HUES48 (cell line): Measurements from ENCODE around the gene CR1.
"Not testable (repeated sequence)": the region's sequence is repeated elsewhere in the genome, so short reads cannot be mapped to it uniquely, and the experiment has no call there.

Source experiments
- H3K27ac ChIP-seq: one replicate; pipeline ENCODE4 v1.7.0; 2013; ENCODE audit warnings: low read depth, low read length, inconsistent platforms
- H3K27me3 ChIP-seq: 2 replicates; pipeline ENCODE4 v1.6.1; 2013; ENCODE audit warnings: mild to moderate bottlenecking, low read length; ENCODE audit not compliant: control insufficient read depth, insufficient read depth
- H3K36me3 ChIP-seq: 2 replicates; pipeline ENCODE4 v1.6.1; 2013; ENCODE audit warnings: low read length; ENCODE audit not compliant: control insufficient read depth, insufficient read depth
- H3K4me1 ChIP-seq: 2 replicates; pipeline ENCODE4 v1.6.1; 2013; ENCODE audit warnings: mild to moderate bottlenecking, low read length; ENCODE audit not compliant: control insufficient read depth, insufficient read depth
- H3K4me3 ChIP-seq: 2 replicates; pipeline ENCODE4 v1.5.1; 2013; ENCODE audit warnings: mild to moderate bottlenecking, low read depth, low read length
- H3K9ac ChIP-seq: 2 replicates; pipeline ENCODE4 v1.6.1; 2013; ENCODE audit warnings: mild to moderate bottlenecking, low read depth, low read length, moderate library complexity
- H3K9me3 ChIP-seq: 2 replicates; pipeline ENCODE4 v1.6.1; 2013; ENCODE audit warnings: low read length; ENCODE audit not compliant: control insufficient read depth, insufficient read depth

CR1 gene

GRCh38 chr1:207658904-207659485 is 163.0 kb downstream of the CR1 start:
- Histone ChIP-seq H3K9me3 (peaks cover 5% of the 10 kb centered on the region; the same call in 1 of the 2 replicates), H3K27me3 (no peaks in the 10 kb centered on the region), H3K36me3 (no peaks in the 10 kb centered on the region), H3K4me1 (peaks cover 7% of the 10 kb centered on the region; the same call in 1 of the 2 replicates), H3K27ac (no peak overlapping the region), H3K4me3 (no peak overlapping the region), H3K9ac (no peak overlapping the region)

- Histone ChIP-seq H3K27me3 (no peaks in the 10 kb centered on the region), H3K4me3 (no peak overlapping the region), H3K36me3 (no peaks in the 10 kb centered on the region), H3K4me1 (peaks cover 3% of the 10 kb centered on the region; the same call in 1 of the 2 replicates), H3K27ac (no peak overlapping the region), H3K9ac (no peak overlapping the region), H3K9me3 (peaks cover 11% of the 10 kb centered on the region; the same call in 1 of the 2 replicates)
Measured at GRCh38 chr1:207659545-207660153, 163.7 kb downstream of the CR1 start.

GRCh38 chr1:207661420-207661819 is 165.5 kb downstream of the CR1 start:
- not testable (repeated sequence) for H3K36me3 ChIP-seq, H3K4me3 ChIP-seq, H3K9ac ChIP-seq, H3K4me1 ChIP-seq, H3K27ac ChIP-seq, H3K27me3 ChIP-seq
- H3K9me3 ChIP-seq = peaks cover 22% of the 10 kb centered on the region

GRCh38 chr1:207666342-207666741 is 170.4 kb downstream of the CR1 start:
- Histone ChIP-seq H3K9me3 (peaks cover 22% of the 10 kb centered on the region), H3K9ac (no peak overlapping the region), H3K27ac (no peak overlapping the region), H3K27me3 (no peaks in the 10 kb centered on the region), H3K4me3 (no peak overlapping the region), H3K36me3 (no peaks in the 10 kb centered on the region), H3K4me1 (no peaks in the 10 kb centered on the region)

- Histone ChIP-seq H3K4me3 (no peak overlapping the region), H3K27me3 (no peaks in the 10 kb centered on the region)
Measured at GRCh38 chr1:207669528-207670009, 173.6 kb downstream of the CR1 start.

GRCh38 chr1:207670192-207670591 is 174.2 kb downstream of the CR1 start:
- Histone ChIP-seq H3K4me1 (peaks cover 5% of the 10 kb centered on the region; the same call in 1 of the 2 replicates), H3K9me3 (peaks cover 9% of the 10 kb centered on the region; the same call in 1 of the 2 replicates), H3K9ac (no peak overlapping the region), H3K4me3 (no peak overlapping the region), H3K27ac (no peak overlapping the region), H3K27me3 (no peaks in the 10 kb centered on the region), H3K36me3 (no peaks in the 10 kb centered on the region)

More at GRCh38 chr1:207669528-207670009, 173.6 kb downstream of the CR1 start:
- Histone ChIP-seq H3K9me3 (peaks cover 12% of the 10 kb centered on the region; the same call in 1 of the 2 replicates), H3K27ac (no peak overlapping the region), H3K4me1 (peaks cover 5% of the 10 kb centered on the region; the same call in 1 of the 2 replicates), H3K9ac (no peak overlapping the region), H3K36me3 (no peaks in the 10 kb centered on the region)

GRCh38 chr1:207670997-207671396 is 175.0 kb downstream of the CR1 start:
- Histone ChIP-seq H3K27me3 (no peaks in the 10 kb centered on the region), H3K4me1 (peaks cover 5% of the 10 kb centered on the region; the same call in 1 of the 2 replicates), H3K9ac (no peak overlapping the region), H3K4me3 (no peak overlapping the region), H3K27ac (no peak overlapping the region), H3K9me3 (0 out of 2 replicates have a peak, but pooled peaks cover 5% of the 10 kb centered on the region), H3K36me3 (no peaks in the 10 kb centered on the region)

- H3K27me3 ChIP-seq = no peaks in the 10 kb centered on the region
Measured at GRCh38 chr1:207672522-207673130, 176.7 kb downstream of the CR1 start.

GRCh38 chr1:207673399-207673798 is 177.4 kb downstream of the CR1 start:
- Histone ChIP-seq H3K27ac (no peak overlapping the region), H3K4me3 (no peak overlapping the region), H3K9me3 (no peaks in the 10 kb centered on the region), H3K36me3 (no peaks in the 10 kb centered on the region; the same call in 1 of the 2 replicates), H3K27me3 (no peaks in the 10 kb centered on the region), H3K4me1 (peaks cover 5% of the 10 kb centered on the region; the same call in 1 of the 2 replicates), H3K9ac (no peak overlapping the region)

More at GRCh38 chr1:207672522-207673130, 176.7 kb downstream of the CR1 start:
- Histone ChIP-seq H3K4me3 (no peak overlapping the region), H3K9me3 (no peaks in the 10 kb centered on the region), H3K36me3 (no peaks in the 10 kb centered on the region), H3K4me1 (peaks cover 5% of the 10 kb centered on the region; the same call in 1 of the 2 replicates), H3K9ac (no peak overlapping the region), H3K27ac (no peak overlapping the region)

- peaks cover 2% of the 10 kb centered on the region; the same call in 1 of the 2 replicates for H3K36me3 ChIP-seq
- peaks cover 5% of the 10 kb centered on the region; the same call in 1 of the 2 replicates for H3K4me1 ChIP-seq
- no peaks in the 10 kb centered on the region for H3K27me3 ChIP-seq
- H3K27ac ChIP-seq = no peak overlapping the region
- H3K4me3 ChIP-seq = no peak overlapping the region
- H3K9me3 ChIP-seq = no peaks in the 10 kb centered on the region
- no peak overlapping the region for H3K9ac ChIP-seq
Measured at GRCh38 chr1:207676153-207676552, 180.2 kb downstream of the CR1 start.
